Regular cardiac myocyte (primary cell): ENCODE data around the gene SLC9A7. TPM values are rescaled to one million over a fixed set of nuclear protein-coding genes. Genes with fewer than 3 reads are reported as not detected.

Experiments
- total RNA-seq: library from RNA; depleted of rRNA; stranded (reverse); fragments of >200 nt; gene quantifications from 2 replicates; pipeline ENCODE4 v1.2.3, GENCODE V29; 2014

Gene SLC9A7
- total RNA-seq: 56.9 and 67.9 TPM in 2 replicates

DNA sequence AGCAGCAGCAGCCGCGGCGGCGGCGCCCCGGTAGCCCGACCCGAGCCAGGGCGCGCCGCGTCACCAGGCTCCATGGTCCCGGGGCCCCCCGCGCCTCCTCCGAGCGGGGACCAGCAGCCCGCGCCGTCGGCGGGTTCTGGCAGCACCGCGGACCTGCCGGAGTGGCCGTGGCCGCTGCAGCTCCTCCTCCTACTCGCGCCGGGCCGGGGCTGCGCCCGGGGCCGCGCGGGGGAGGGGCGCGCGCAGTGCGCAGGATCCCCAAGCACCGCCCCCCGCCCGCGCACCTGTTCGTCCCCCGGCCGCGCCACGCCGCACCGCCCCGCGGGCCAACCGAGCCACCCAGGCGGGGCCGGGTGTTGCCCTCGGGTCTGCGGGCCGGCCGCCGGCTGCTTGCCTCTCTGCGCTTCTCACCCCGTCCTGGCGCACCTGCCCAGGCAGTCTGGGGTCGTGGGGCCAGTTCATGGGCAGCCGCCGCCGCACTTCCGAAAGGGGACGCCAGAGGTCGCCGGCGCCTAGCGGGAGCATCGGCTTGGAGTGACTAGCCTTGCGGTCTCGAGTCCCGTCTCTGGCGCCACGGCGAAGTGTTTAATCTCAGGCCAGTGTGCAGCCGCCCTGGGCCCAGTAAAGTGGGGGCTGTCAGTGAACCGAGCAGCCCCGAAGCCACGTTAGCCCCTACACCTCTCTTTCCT lies at the start of gene SLC9A7:
Gene SLC9A7, minus strand, starts transcription at position 163 of the 689 bp plus-strand sequence. Its CDS starts 89 bp downstream, at position 74.

DNA sequence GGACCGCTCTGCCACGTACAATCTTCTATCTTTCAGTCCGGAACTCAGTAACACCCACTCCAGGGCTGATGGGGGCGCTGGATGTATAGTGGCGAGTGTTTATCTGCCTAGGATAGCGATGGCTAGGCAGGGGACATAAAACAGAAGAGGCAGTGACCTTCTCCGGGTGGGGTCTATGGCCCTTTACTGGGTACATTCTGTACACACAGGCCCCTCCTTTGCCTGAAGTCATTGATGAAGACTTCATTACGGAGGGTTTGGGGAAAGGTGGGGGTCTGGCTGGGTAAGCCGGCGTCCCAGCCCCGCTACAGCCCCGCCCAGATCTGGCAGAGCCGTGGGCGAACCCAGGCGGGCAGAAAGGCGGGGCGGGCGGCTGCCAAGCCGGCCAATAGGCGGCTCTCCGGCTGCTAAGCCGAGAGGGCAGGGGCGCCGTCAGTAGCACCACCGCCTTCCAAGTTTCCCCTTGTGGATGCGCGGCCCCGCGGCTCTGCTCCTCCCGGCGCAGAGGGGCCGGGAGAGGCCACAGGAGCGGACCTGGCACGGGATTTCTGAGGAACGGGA lies 185.5 kb downstream of the SLC9A7 start, which contains the start of gene CHST7:
Gene CHST7, plus strand, starts transcription at position 435 of the 561 bp plus-strand sequence. CDS start 167 bp downstream, outside the sequence.

Other genes starting within 250 kb of the SLC9A7 start
- 2.5 and 5.1 TPM in 2 replicates for gene ZNF674, start 213.7 kb downstream of the SLC9A7 start, total RNA-seq
- gene CHST7, start 185.4 kb downstream of the SLC9A7 start, total RNA-seq: 31.9 and 40.8 TPM in 2 replicates
- gene RP2, start 77.9 kb upstream of the SLC9A7 start, total RNA-seq: 15.5 and 23.4 TPM in 2 replicates
- gene JADE3, start 153.3 kb upstream of the SLC9A7 start, total RNA-seq: 4.5 and 6.1 TPM in 2 replicates